ENCODE results near the gene SH2D3C.

Gene SH2D3C

DNA sequence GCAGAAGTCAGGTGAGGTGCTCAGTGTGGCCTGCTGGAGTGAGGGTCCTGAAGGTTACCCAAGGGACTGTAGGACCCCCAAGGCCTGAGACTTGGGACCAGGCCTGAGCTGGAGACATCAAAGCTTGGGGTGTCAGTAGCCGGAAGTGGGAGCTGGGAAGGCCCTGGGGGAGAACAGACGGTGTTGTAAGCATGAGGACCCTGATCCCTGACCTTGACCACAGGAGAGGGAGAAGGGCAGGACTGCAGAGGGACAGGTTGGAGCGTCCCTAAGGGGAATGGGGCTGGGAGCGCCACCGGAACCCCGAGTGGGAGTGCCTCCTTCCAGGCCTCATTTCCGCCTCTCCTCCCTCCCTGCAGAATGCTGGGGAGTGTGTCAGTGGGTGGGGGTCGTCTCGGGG lies 62.1 kb downstream of the SH2D3C start:
- no peak for DNase-seq

DNA sequence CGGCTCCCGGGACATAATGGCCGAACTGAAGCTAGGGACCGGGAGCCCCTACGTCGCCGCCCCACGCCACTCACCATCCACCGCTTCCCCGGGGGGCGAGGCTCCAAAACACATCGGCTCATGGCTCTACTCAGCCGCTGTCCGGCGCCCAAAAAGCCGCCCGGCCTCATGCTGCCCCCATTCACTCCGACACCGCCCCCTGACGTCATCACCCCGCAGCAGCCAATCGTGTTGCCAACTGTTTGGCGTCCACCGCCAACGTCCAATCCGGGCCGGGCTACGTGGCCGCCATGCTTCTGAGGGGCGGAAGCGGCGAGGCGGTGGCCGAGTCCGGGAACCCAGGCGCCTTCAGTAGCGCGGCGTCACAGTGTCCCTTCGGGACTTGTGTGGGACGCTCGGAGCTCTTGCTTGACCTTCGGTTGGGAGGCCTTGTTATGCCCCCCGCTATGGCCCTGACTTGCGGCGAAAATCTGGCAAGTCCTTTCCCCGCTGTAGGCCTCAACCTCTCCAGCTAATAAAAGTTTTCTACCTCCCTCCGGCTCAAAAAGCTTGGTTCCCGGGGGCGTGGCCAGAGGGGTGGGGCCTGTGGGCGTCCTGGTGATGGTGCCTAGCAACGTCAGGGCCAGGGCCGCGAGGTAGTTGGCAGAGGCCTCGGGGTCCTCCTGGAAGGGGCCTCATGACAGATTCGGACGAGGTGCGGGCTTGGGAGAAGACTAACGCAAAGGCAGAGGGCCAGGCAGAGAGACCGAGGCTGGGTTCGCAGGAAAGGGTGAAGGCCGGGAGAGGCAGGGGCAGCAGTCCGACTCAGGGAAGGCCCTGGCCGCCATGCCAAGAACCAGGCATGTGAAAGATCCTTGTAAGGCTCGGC lies 62.8 kb downstream of the SH2D3C start, which contains the start of the genes PTRH1 and TTC16:
PTRH1 (minus strand) TSS at position 194 of the 868 bp plus-strand sequence; CDS start at position 170, 24 bp downstream.
TTC16 (plus strand) TSS at position 610 of the 868 bp plus-strand sequence; CDS start at position 677, 67 bp downstream.
- peak; percentile 55 for DNase-seq

DNA sequence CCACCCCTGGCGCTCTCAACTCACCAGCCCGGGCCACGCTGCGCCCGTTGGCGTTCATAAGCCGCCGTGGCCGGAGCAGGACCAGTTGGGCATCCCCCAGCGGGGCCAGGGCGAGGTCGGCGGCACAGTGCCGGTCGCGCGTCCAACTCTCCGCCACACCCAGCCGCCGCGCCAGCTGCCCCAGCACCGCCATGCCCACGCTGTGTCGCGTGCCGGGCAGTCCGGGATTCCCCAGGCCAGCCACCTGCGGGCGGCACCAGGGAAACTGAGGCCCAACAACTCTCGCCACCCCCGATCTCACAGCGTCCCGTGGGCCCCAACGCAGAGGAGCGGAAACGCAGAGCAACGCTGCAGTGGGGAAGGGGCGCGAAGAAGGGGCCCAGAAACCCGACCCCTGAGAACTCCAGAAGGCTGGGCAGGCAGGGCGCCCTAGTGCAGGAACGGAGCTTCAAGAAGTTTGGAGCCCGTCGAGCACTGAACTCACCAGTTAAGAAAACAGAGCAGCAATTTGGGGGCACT lies 63.5 kb downstream of the SH2D3C start:
- DNase-seq: no peak

DNA sequence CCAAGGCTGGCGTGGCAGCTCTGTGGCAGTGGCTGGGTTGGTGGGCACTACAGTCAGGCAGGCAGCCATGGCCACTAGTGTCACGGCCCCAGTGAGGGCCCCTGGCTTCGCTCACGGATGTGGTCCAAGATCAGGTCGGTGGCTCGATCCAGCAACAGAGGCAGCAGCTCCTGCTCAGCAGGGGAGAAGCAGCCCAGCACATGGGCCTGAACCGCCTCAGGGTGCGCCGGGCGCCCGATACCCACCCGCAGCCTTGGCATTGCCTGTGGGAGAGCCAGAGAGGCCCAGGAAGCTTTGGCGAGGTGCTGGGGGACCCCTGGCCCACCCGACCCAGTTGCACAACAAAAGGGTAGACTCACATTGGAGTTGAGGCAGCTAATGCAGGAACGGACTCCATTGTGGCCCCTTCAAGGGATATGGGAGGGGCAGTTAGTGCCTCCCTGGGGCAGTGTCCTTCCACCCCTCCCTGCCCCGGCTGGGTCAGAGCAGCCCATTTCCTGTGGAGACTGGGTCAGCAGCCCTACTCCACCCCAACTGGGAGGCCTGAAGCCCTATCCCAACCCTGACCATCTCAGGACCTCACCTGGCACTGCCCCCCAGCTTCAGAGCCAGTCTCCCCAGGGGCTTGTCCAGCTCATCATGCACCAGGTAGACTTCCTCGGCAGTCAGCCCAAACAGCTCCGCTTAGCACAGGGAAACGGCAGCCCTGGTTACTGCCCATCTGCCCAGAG lies 64.3 kb downstream of the SH2D3C start:
- no peak for DNase-seq

DNA sequence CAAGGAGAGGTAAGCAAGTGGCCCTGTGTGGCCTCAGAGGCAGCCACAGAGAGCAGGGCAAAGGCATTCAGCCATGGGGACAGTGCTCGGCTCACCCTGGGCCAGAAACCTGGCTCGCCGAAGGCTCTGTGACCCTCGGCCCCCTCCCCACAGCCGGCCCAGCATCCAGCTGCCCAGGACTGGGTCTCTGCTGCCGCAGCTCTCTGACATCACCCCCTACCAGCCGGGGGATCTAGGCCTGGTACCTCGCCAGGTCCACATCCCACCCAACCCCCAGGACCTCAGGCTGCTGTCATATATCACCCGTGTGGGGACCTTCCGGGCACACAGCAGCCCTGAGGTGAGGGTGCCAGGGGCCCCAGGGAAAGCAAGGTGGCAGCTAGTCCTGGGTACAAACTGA lies 65.6 kb downstream of the SH2D3C start:
- DNase-seq: no peak

DNA sequence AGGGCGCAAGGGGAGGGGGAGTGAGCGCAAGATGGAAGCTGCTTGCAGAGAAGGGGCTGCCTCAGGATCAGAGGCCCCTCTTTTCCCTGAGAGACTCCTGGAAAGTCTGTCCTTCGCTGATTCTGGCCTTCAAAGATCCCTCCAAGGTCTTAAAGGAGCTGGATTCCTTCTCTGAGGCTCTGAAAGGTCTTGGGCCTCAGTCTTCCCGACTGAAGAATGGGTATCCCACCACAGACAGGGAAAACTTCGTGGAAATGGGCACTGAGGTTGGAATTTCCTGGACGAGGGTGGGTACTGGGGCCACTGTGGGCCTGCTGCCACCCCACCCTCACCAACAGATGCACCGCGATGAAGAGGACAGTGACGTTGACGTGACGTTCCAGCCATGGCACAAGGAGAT lies 66.1 kb downstream of the SH2D3C start:
- no peak for DNase-seq

DNA sequence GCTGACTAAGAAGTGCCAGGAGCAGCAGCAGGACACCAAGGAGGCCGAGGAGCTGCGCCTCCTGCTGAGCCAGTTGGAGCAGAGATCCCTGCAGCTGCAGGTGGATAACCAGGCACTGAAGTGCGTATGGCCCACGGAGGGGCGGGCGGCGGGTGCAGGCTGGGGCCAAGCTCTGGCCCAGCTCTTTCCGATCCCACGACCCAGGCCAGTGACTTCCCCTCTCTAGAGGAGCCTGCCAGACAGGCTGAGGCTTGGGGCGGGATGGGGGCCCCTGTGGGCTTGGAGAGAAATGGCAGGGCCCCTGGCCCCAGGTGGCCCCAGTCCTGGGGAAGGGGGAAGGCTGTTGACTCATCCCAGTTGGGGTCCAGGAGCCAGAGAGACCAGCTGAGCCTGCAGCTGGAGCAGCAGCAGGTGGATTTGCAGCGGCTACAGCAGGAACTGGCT lies 66.6 kb downstream of the SH2D3C start:
- no peak for DNase-seq

DNA sequence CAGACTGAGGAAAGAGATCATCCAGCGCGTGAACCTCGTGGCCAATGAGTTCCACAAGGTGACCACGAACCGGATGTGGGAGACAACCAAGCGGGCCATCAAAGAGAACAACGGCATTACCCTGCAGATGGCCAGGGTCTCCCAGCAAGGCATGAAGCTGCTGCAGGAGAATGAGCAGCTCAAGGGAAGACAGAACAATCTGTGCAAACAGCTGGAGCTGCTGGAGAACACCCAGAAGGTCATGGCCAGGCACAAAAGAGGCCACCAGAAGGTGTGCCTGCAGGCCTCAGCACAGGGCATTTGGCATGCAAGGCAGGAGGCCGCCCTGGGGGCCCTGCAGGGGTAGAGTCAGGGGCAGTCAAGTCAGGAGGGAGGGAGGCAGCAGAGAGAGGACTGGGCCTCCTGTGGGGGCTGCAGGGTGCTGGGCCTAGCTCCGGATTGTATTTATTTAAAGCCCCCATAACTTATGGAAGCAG lies 67.2 kb downstream of the SH2D3C start:
- no peak for DNase-seq

DNA sequence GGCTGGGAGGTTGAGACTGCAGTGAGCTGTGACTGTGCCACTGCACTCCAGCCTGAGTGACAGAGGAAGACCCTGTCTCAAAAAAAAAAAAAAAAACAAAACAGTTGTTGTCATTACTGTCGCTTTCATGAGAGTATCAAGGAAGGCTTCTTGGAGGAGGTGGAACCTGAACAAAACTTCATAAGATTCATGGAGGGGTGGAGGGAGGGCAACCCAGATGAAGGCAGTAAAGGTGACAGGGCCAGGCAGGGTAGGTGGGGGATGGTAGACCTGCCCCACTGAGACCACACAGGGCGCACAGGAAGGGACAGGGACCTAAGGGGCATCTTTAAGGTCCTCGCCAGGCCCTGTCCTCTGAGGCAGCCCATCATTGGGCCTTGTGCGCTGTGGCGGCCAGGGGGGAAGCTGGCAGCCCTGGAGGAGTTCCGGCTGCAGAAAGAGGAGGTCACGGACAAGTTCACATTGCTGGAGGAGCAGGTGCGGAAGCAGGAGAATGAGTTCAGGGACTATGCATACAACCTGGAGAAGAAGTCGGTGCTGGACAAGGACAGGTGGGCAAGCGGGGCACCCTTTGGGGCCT lies 68.2 kb downstream of the SH2D3C start:
- no peak for DNase-seq

DNA sequence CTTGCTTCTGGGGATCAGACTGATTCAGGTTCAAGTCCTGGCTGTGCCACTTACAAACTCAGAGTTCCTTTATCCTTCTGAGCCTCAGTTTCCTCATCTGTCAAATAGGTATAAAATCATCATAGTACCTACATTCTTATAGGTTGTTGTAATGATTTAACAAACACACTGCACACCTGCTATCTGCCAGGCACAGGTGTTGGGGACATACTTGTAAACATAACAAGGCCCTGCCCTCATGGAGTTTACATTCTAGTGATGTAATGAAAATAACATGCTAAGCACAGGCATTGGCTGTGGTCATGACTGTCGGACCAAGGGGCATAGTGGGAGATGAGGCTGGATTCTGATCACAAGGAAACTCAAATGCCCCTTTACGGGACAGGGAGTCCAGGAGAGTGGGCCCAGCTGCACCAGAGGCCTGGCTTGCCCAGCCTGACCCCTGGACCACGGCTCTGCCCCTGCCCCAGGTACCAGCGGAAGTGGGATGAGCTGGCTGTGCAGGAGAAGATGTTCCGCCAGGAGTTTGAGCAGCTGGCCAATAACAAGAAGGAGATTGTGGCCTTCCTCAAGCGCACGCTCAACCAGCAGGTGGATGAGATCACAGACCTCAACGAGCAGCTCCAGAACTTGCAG lies 69.4 kb downstream of the SH2D3C start:
- DNase-seq: no peak

DNA sequence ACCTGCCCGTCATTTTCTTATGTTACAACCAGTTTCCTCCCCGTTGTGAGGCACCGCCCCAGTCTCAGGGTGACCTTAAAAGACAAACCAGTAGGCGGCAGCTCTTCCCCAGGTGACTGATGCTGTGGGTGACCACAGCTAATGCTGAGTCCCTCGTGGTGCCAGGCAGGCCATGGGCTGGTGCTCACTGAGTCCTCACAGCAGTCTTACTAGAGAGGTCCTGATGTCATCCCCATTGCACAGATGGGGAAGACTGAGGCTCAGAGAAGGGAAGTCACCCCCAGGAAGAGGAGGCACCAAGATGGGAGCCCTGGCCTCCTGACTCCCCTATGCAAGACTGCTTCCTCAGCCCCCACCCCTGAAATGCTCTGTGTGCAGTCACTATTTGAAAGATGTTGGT lies 70.7 kb downstream of the SH2D3C start:
- DNase-seq: no peak

DNA sequence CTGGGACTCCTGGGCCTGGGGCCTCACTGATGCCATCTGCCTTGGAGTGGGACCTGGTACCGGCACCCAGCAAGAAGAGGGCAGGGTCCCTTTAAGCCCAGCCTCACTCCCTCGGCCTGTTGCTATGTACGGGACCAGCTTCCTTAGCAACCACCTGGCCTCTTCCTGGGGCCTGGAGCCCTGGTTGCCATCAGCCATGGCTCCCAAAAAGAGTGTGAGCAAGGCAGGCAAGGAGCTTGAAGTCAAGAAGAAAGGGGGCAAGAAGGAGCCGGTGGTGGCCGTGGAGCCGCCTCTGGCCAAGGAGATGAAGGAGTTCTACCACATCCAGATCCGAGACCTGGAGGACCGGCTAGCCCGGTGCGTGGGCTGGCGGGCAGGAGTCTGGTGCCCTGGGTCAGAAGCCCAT lies 71.6 kb downstream of the SH2D3C start, which contains the start of gene CFAP157:
CFAP157 (plus strand) TSS at position 153 of the 406 bp plus-strand sequence; CDS start at position 197, 44 bp downstream.
- no peak for DNase-seq

DNA sequence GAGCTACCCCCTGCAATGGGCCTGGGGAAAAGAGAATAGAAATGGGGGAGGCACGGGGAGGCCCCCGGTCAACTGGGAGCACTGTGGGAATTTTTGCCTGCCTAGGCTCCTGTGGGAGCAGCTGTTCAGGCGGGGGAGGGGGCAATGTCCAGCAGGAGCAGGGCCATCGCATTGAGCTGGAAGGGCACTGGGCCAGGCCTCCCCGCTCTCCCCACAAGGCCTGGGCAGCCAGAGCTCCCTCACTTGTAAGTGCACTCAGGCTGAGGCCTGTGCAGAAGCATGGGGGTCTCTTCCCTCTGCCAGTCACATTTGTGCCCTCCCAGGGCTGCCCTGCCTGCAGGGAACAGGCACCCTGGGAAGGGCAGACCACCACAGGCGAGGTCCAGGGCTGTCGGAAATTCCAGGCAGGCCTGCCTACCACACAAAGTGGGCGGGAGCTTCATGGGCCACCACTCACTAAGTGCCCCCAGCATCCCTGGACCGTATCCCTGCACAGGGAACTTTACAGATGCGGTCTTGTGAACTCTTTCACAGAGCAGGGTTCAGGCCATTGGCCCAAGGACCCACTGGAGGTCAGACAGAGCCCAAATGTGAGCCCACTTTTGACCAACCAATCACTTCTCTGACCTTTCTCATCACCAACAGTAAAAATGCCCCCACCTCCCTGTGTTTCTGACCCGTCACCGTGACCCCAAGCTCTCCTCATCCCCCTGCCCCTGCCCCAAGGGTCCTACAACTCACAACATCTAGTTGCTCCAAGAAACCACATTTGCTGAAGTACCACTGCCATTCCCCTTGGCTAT lies 72.7 kb downstream of the SH2D3C start:
- DNase-seq: no peak

DNA sequence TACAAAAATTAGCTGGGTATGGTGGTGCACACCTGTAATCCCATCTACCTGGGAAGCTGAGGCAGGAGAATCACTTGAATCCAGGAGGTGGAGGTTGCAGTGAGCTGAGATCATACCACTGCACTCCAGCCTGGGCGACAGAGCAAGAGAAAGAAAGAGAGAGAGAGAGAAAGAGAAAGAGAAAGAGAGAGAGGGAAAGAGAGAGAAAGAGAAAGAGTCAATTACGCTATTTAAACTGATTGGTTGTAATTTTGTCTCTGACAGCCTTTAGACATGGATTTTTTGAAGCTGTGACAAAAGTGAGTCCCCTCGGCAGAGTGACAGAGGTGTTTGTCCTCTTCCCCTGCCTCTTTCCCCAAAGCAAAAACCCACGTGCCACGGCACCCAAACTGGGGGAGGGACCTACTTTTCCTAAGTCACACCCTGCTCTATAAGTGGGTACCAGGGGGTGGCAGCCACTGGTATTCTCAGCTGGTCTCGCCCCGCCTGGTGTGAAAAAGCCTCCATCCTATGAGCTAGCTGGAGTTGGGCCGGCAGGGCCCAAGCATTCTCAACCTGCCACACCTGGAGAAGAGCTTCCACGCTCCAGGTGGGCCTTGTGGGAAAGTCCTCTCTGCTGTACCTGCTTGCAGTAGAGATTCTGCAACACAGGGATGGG lies 75.0 kb downstream of the SH2D3C start:
- DNase-seq: no peak

DNA sequence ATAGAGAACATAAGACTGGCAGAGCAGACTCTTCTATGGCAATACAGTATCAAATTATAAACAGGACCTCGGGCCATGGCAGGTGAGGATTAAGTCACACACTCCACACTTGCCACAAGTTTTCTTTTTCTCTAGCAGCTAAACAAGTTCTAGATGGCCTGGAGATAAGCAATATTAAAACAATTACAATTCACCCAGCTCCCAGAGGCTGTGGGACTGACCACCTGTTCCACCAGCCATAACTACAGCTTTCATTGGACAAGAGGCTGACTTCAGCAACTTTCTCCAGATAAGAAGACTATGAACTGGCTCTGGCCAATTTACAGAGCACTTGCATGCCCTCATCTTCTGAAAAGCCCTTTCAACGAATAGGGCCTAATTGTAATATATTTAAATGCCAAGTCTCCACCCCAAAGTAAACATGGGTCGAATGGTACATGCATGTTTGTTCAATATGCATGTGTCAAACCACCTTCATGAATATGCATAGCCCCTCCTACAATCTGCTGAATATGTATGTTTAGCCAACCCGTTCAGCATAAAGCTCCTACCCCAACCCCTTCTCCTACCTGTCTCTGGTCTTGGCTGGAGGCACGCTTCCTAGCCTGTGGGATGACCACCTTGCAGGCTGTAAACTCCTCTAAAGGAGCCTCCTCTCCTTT lies 77.7 kb downstream of the SH2D3C start:
- no peak for DNase-seq

DNA sequence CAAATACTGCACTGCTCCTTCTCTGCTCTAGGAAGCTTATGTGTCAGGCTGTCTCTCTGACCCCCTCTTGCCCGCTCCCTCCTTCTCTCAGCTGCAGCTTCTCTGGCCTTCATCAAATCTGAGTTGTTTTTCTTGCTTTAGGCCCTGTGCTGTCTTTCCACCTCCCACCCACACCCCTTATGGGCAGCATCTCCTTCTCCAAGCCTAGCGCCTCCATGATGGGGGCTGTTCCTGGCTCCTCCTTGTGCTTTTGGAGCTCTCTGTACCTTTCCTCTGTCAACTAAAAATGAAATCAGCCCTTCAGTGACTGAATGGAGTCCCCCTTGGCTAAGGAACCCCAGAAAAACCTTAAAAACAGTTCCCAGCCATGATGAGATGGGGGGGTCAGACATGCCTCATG lies 78.3 kb downstream of the SH2D3C start:
- DNase-seq: no peak

DNA sequence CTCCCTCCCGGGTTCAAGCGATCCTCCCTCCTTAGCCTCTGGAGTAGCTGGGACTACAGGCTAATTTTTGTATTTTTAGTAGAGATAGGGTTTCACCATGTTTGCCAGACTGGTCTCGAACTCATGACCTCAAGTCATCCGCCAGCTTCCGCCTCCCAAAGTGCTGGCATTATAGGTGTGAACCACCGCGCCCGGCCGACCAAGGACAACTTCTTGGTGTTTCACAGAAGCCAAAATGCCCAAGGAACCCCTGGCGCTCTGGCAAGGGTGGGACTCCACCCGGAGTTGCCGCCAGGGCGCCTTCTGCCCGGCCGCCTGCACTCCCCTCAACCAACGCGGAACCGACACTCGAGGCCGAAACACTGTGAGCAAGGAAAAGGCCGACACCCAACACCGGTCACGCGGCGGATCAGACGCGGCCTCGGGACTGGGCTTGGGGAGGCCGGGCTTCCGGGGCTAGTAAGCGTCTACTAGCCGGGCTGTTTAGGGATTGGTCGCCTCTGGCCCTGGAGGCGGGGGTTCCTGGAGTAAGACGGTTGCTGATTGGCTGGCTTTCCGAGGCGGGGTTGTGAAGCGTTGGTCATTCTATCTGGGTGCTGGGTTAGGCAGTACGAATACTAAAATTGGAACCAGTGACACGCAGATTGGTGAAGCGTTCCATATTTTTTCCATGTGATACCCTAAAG lies 79.3 kb downstream of the SH2D3C start:
- DNase-seq: no peak

DNA sequence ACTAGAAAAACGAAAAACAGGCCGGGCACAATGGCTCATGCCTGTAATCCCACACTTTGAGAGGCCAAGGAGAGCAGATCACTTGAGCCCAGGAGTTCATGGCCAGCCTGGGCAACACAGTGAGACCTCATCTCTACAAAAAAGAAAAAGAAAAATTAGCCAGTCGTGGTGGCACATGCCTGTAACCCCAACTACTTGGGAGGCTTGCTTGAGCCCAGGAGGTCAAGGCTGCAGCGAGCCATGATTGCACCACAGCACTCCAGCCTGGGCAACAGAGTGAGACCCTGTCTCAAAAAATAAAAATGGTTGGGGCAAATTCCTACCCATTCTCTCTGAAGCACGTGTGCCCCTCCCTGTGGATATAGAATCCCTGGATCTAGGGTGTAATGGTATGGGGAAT lies 80.1 kb downstream of the SH2D3C start:
- no peak for DNase-seq

DNA sequence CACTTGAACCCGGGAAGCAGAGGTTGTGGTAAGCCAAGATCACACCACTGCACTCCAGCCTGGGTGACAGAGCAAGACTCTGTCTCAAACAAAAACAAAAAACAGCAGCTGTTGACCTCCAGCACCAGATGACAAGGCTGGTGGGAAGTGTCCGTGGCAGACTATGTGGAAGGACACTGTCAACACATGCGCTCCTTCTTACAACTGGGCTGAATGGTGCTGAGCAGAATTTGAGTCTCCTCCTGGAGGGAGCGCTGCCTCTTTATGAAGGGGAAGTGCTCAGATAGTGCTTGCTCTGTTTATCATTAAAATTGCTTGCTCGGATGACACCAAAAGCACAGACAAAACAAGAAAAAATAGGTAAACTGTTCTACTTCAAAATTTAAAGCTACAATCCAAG lies 80.9 kb downstream of the SH2D3C start:
- DNase-seq: no peak
